NCI-H1694 treated with DMSO at 0.1 percent for 48 hours (cell line): ENCODE measurements around the gene OR51B2.
"Not testable (repeated sequence)": the region's sequence is repeated elsewhere in the genome, so short reads cannot be mapped to it uniquely, and the experiment has no call there.

ENCODE experiments used
- DNase-seq: peaks from one replicate; lab custom pipeline; 2025; lab: John Stamatoyannopoulos, UW

Gene OR51B2, protein sequence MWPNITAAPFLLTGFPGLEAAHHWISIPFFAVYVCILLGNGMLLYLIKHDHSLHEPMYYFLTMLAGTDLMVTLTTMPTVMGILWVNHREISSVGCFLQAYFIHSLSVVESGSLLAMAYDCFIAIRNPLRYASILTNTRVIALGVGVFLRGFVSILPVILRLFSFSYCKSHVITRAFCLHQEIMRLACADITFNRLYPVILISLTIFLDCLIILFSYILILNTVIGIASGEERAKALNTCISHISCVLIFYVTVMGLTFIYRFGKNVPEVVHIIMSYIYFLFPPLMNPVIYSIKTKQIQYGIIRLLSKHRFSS

GRCh38 chr11:5324197-5324596 lies at the start of gene OR51B2:
Gene OR51B2, minus strand, starts transcription at chr11:5324297. Its CDS starts 0 bp downstream, at chr11:5324297.
- DNase-seq, result no peak

DNA sequence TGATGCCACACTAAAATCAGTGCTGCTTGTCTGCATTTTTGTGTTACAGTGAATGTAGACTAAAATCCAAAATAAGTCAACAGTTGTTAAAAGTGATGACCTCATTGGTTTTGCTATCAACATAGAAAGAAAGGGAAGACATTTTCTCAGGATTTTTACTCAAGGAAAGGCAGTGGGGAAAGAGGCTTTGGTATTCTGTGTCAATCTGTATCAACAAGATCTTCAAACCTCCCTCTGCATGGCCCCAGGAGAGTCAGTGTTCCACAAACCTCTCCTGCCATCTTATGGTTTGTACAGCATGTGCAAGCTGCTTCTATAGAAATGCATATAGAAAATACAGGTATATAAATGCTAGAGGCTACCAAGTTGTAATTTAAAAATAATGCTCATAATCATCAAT lies 45.7 kb upstream of the OR51B2 start:
- no peak for DNase-seq

- no peak for DNase-seq
Observed at GRCh38 chr11:5368502-5369043, 44.5 kb upstream of the OR51B2 start.

DNA sequence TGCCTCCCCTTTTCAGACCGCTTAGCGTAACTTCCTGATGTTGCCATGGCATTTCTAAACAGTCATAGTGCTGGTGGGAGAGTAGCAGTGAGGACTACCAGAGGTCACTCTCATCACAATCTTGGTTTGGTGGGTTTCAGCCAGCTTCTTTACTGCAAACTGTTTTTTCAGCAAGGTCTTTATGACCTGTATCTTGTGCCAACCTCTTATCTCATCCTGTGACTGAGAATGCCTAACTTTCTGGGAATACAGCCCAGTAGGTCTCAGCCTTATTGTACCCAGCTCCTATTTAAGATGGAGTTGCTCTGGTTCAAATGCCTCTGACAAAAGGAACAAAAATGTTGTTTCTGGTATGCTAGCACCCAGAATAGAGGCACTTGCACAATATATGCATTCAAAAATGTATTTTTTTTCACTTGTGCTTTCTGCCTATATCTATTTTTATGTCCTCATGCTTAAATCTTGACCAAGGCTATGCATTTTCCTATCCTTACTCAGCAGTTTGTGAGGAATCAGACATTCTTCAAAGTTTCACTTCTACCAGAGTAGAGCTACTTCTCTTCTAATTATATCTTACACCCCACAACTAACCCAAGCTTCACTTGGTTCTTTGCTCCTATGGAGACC lies 43.5 kb upstream of the OR51B2 start:
- DNase-seq, result no peak

DNA sequence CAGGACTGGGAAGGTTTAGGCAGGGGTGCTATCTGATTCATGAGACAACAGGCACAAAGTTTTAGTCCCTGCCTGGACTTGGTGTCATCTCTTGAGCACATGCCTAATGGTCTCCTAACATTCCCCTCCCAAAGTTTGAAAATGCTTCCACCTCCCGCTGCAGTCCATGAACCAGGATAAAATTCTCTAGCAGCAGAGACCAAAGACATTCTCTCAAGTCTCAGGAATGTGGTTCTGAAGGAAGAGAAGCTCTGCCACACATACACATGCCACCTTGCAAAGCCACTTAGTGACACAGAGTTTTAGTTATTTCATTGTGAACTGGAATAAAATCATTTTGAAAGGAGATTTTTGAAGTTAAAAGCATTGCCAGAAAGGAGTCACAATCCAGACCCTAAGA lies 42.8 kb upstream of the OR51B2 start:
- DNase-seq, result no peak

- not testable (repeated sequence) for DNase-seq
Observed at GRCh38 chr11:5366365-5366764, 42.3 kb upstream of the OR51B2 start.

GRCh38 chr11:5364214-5364613 lies 40.1 kb upstream of the OR51B2 start:
- no peak for DNase-seq

DNA sequence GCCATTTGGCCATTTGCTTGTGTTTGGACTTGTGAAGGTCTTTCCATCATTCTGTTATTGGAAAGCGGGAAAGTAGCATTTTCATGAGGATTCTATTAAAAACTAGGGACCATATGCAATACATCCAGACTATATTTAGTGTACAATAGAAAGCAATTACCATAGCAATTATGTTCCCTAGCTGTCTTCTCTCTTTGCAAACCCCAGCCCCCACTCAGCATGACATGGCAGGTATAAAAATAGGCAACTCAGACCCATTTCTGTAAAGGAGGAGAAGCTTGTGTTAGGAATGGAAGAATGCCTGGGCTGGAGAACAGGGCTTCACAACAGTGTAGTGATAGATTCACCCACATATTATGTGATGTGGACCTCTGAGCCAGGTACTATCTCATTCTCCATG lies 39.6 kb upstream of the OR51B2 start:
- DNase-seq, result no peak

GRCh38 chr11:5362017-5362625 lies 38.0 kb upstream of the OR51B2 start:
- DNase-seq, result no peak

- not testable (repeated sequence) for DNase-seq
Observed at GRCh38 chr11:5356031-5356430, 31.9 kb upstream of the OR51B2 start.

DNA sequence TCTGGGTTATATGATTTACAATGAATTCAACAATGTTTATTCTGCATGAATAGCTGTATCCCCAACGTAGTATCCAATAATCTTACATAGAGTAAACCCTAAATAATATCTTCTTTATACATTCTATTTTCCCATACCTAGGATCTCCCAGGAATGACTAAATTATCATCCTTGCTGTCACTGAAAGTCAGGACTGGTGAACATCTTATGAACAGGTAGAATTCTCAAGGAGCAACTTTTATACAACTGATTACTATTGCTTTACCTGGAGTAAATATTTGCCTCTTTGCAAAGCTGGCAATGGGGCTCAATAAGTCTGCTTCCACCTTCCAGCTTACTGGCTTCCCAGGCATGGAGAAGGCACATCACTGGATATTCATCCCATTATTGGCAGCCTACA lies 27.1 kb upstream of the OR51B2 start, which contains the start of gene OR51B6:
TSS of gene OR51B6 (plus strand) at position 301 of the 400 bp plus-strand sequence. CDS start at position 301, 0 bp downstream.
- DNase-seq, result no peak

GRCh38 chr11:5349550-5349949 lies 25.5 kb upstream of the OR51B2 start:
- DNase-seq, result no peak

- DNase-seq, result no peak
Observed at GRCh38 chr11:5348551-5349194, 24.6 kb upstream of the OR51B2 start.

- DNase-seq, result no peak
Observed at GRCh38 chr11:5345831-5346230, 21.7 kb upstream of the OR51B2 start.

DNA sequence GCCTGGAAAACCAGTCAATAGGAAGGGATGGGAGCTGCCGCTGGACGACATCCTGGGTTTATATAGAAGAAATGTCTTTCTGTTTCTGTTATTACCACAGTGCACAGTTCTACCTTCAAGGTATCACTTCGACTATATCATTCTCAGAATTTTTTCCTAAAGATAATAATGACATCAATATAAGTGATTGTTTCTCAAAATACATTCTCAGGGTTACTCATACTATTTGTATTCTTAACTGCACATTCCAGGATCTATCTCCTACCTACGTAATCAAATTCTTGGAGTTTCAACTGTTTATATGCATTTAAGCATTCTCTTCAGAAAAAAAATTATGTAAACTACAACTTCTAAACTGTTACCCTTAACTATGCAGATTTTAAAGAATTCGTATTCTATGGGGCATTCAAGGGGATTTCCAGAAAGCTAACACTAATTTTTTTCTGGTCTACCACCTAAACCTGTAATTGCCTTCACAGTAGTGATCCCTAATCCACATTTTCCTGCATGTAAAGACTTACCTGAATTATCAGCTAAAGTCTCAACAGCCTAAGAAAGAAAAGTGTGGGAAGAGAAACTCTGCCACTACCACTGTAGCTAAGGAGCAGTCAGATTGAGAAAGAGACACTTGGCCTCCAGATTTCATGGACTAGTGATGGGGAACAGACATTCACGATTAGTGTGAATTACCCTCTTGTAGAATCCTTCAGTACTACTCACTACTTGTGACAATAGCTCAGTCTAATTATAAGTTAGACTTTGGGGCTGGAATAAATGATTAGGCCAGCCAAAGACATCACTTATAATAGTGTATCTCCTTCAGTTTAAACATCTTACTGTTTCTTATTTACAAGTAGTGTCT lies 19.6 kb upstream of the OR51B2 start, which contains the start of gene OR51B5:
TSS of gene OR51B5 (minus strand) at position 51 of the 862 bp plus-strand sequence. CDS start at position 51, 0 bp downstream.
- DNase-seq, result no peak

DNA sequence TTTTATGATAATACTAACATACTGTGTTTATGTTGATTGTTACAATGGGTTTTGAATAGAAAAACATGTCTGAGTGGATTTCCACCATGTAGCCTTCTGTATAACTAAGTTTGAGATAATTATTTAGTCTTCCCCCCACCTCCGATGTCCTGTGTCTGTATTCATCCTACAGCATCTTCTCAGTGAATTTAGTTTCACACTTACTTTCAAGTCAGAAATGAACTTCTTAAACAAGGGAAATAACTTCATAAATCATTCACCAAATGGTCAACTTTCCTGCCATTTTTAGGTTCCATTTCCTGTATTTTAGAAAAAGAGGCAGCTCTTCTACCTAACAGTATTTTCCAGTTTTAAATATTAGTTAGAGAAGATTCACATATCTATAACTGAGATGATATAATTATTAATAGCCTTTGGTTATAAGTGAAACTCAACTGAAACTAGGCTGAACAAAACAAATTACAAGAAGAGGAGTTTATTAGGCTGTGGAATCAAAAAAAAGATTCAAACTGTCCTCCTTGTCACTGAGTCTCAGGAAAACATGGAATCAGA lies 15.8 kb upstream of the OR51B2 start:
- no peak for DNase-seq

- DNase-seq, result not testable (repeated sequence)
Observed at GRCh38 chr11:5337253-5337652, 13.2 kb upstream of the OR51B2 start.

GRCh38 chr11:5336331-5336730 lies 12.2 kb upstream of the OR51B2 start:
- no peak for DNase-seq

- no peak for DNase-seq
Observed at GRCh38 chr11:5335170-5335569, 11.1 kb upstream of the OR51B2 start.

- DNase-seq, result no peak
Observed at GRCh38 chr11:5317292-5317691, 6.8 kb downstream of the OR51B2 start.
